Gastroesophageal sphincter (tissue), 4 donors: ENCODE data around the gene FAM83C. TPM values are rescaled to one million over a fixed set of nuclear protein-coding genes. Genes with fewer than 3 reads are reported as not detected.

Source experiments
- ATAC-seq: fragments of 150-250 bp; one replicate; pipeline ENCODE4 v1.9.1; 2016; ENCODE audit warnings: mild to moderate bottlenecking, moderate library complexity
- H3K27ac ChIP-seq, 4 donors: fragments of 200-600 bp; sonication (generic) in 3 of 4; 1 replicate in 3 of 4; 2 replicates in 1 of 4; pipeline ENCODE4 v1.5.1; 2016 to 2019
- H3K27me3 ChIP-seq: fragments of 200-600 bp; sonication (generic); one replicate; pipeline ENCODE4 v1.5.1; 2019
- H3K36me3 ChIP-seq, 2 donors: fragments of 200-600 bp; sonication (generic); one replicate each; pipeline ENCODE4 v1.5.1; 2019; ENCODE audit warnings: control low read depth in 1 of 2
- H3K4me1 ChIP-seq, 3 donors: fragments of 200-600 bp; sonication (generic); 1 replicate in 2 of 3; 2 replicates in 1 of 3; pipeline ENCODE4 v1.5.1; 2016 to 2019; ENCODE audit warnings: control low read depth in 2 of 3
- H3K4me3 ChIP-seq, 2 donors: fragments of 200-600 bp; sonication (generic); one replicate each; pipeline ENCODE4 v1.5.1; 2019; ENCODE audit warnings: mild to moderate bottlenecking in 1 of 2, moderate library complexity in 1 of 2
- H3K9me3 ChIP-seq, 3 donors: fragments of 200-600 bp; sonication (generic); one replicate each; pipeline ENCODE4 v1.5.1; 2017 to 2019; ENCODE audit warnings: control low read depth in 2 of 3
- EP300 ChIP-seq: sonication (generic); formaldehyde crosslinking; IDR thresholded peaks from one replicate; pipeline ENCODE4 v1.6.1; 2017; ENCODE audit warnings: antibody characterized with exemption, mild to moderate bottlenecking
- POLR2A ChIP-seq, 2 donors: fragments of 450-650 bp; IDR thresholded peaks; one replicate each; pipeline ENCODE4 v1.6.1; 2017; ENCODE audit warnings: antibody characterized with exemption in 2 of 2, mild to moderate bottlenecking in 2 of 2, moderate library complexity in 1 of 2
- POLR2AphosphoS5 ChIP-seq: sonication (generic); formaldehyde crosslinking; IDR thresholded peaks from one replicate; pipeline ENCODE4 v1.6.1; 2017; ENCODE audit warnings: antibody characterized with exemption
- WGBS, 2 donors: methylation state at CpG; one replicate each; pipeline ENCODE4 v1.1.5; 2018; ENCODE audit warnings: low coverage in 1 of 2; 5-methylcytosine and 5-hydroxymethylcytosine counted together
- total RNA-seq, 4 donors: library from RNA; depleted of rRNA; stranded (reverse); fragments of >200 nt; gene quantifications; one replicate each; pipeline ENCODE4 v1.1.0, GENCODE V29; 2016
- TF ChIP-seq, protein P1 (sequence below), 4 experiments: fragments of 200-600 bp in 2 of 4; fragments of 450-650 bp in 2 of 4; sonication (generic) in 1 of 4; IDR thresholded peaks; one replicate each; pipeline ENCODE4 v1.5.1; 2017 to 2019; ENCODE audit warnings: antibody characterized with exemption in 4 of 4, mild to moderate bottlenecking in 2 of 4, moderate library complexity in 2 of 4

The FAM83C gene
- total RNA-seq, 4 donors from 2014 or later = 1.4 TPM; not detected in 3

DNA sequence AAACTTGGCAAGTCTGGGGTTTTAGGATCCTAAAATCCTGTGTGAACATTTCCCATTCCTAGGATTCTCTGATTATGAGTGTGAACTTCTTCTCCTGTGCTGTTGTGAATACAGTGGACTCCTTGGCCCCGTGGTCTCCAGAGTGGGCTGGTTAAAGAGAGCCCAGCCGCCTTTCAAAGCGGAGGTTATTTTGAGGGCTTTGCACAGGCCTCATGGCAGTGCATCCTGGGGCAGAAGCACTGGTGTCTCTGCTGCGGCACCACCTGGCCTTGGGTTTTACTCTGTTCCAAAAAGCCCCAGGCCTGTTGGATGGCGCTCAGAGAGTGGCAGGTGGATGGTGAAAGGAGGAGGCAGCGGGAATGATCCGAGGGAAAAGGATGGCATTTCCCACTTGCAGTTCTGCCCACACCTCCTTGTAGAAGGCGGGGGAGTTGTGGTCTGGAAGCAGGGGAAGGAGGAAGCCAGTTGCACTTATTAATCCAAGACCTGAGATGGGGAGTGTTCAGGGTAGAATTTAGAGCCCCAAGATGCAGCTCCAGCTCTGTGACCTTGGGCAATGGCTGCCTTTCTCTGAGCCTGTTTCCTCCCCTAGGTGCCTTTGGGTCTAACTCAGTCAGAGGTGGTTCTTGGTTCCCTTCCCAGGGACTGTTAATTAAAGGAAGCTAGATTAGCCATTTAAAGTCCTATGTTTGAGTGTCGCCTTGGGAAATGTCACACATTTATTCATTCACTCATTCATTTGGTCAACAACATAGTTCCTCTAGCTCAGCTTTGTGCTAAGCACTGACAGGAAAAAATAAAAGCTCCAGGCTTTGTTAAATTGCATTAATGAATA lies 43.4 kb downstream of the FAM83C start:
- Histone ChIP-seq H3K9me3 (no peaks in the 10 kb centered on the region), H3K27me3 (no peaks in the 10 kb centered on the region), H3K4me1 (no peaks in the 10 kb centered on the region), H3K27ac (no peak overlapping the region), H3K36me3 (peaks cover 0 to 18% of the 10 kb centered on the region in 2 donors), H3K4me3 (no peak overlapping the region)
- WGBS, 2 donors = 85 to 96% methylated on average over 1 to 4 of the region's 9 CpGs
- no peak for ATAC-seq
- no peak for TF ChIP-seq POLR2A (IDR thresholded peaks at IDR 0.05)
- TF ChIP-seq POLR2AphosphoS5 = no peak
- TF ChIP-seq, protein P1, sequence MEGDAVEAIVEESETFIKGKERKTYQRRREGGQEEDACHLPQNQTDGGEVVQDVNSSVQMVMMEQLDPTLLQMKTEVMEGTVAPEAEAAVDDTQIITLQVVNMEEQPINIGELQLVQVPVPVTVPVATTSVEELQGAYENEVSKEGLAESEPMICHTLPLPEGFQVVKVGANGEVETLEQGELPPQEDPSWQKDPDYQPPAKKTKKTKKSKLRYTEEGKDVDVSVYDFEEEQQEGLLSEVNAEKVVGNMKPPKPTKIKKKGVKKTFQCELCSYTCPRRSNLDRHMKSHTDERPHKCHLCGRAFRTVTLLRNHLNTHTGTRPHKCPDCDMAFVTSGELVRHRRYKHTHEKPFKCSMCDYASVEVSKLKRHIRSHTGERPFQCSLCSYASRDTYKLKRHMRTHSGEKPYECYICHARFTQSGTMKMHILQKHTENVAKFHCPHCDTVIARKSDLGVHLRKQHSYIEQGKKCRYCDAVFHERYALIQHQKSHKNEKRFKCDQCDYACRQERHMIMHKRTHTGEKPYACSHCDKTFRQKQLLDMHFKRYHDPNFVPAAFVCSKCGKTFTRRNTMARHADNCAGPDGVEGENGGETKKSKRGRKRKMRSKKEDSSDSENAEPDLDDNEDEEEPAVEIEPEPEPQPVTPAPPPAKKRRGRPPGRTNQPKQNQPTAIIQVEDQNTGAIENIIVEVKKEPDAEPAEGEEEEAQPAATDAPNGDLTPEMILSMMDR (IDR thresholded peaks at IDR 0.05) = no peak
- TF ChIP-seq EP300 = no peak

DNA sequence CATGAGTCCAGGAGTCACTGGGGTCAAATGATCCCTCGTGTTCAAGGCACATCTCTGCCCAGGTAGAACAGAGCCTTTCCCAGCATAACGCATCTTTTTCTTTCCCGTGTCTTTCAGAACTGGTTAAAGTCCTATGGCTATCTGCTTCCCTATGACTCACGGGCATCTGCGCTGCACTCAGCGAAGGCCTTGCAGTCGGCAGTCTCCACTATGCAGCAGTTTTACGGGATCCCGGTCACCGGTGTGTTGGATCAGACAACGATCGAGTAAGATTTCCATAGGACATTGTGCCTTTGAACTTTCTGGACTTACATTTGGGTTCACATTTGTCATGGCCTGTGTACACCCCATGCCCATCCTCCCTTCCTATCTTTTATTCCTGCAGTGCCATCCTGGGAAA lies 45.5 kb downstream of the FAM83C start:
- Histone ChIP-seq H3K27ac (no peak overlapping the region), H3K9me3 (no peaks in the 10 kb centered on the region), H3K4me1 (no peaks in the 10 kb centered on the region), H3K36me3 (peaks cover 0 to 13% of the 10 kb centered on the region in 2 donors), H3K27me3 (no peaks in the 10 kb centered on the region), H3K4me3 (no peak overlapping the region)
- TF ChIP-seq, protein P1 (IDR thresholded peaks at IDR 0.05) = no peak
- TF ChIP-seq POLR2A (IDR thresholded peaks at IDR 0.05) = no peak
- no peak for TF ChIP-seq POLR2AphosphoS5
- no peak for ATAC-seq
- WGBS, 2 donors = 91 to 97% methylated on average over 5 to 6 of the region's 12 CpGs

DNA sequence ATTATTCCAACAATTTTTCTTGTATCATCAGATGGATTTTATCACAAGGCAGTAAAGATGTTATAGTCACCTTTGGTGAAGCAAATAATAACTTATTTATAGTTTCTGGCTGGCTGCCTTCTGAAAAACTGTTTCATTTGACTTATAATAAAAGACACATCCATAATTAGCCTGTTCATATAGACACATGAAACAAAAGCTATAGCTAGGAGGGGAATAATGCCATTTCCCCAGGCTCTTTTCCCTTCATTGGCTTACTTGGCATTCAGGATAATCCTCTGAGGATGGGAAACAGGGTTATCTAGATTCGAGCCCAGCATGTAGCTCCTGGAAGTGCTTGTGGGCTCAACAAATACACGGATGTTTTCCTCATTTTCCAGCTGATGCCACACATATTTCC lies 48.2 kb downstream of the FAM83C start:
- H3K27me3 ChIP-seq = no peaks in the 10 kb centered on the region
- ATAC-seq = no peak

DNA sequence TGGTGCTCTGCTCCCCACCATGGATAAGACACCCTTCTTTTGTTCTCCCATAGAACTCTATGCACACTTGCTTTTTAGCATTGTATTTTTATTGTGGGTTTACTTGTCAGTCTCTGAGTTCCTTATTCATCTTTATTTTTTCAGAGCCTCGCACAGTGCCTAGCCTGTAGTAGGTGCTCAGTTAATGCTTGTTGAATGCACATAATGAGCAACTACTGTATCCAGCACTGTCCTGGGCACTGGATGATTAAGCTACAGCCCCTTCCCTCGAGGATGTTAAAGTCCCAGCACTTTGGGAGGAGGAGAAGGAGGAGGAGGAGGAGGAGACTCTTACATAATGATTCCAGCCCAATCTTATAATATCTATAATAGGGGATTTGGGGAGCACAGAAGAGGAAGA lies 48.9 kb downstream of the FAM83C start:
- no peak for TF ChIP-seq POLR2A (IDR thresholded peaks at IDR 0.05)
- TF ChIP-seq, protein P1 (IDR thresholded peaks at IDR 0.05) = no peak
- TF ChIP-seq EP300 = no peak
- no peak for TF ChIP-seq POLR2AphosphoS5
- 50 to 100% methylated on average over 1 to 2 of the region's 2 CpGs for WGBS, 2 donors
- Histone ChIP-seq H3K9me3 (no peaks in the 10 kb centered on the region), H3K27me3 (no peaks in the 10 kb centered on the region), H3K4me1 (no peaks in the 10 kb centered on the region), H3K27ac (no peak overlapping the region), H3K4me3 (no peak overlapping the region), H3K36me3 (peaks cover 0 to 5% of the 10 kb centered on the region in 2 donors)
- ATAC-seq = no peak

More for the DNA sequence above, 48.2 kb downstream of the FAM83C start:
- H3K4me3 ChIP-seq = no peak overlapping the region
- 65% methylated on average over 2 of the region's 2 CpGs; no CpG with 5 or more reads in 1 of the 2 donors for WGBS, 2 donors
- TF ChIP-seq POLR2AphosphoS5 (no peak), EP300 (no peak), POLR2A (IDR thresholded peaks at IDR 0.05) (no peak)
- TF ChIP-seq, protein P1 (IDR thresholded peaks at IDR 0.05) = no peak
- H3K9me3 ChIP-seq = no peaks in the 10 kb centered on the region
- H3K4me1 ChIP-seq = no peaks in the 10 kb centered on the region
- peaks cover 0 to 8% of the 10 kb centered on the region in 2 donors for H3K36me3 ChIP-seq
- H3K27ac ChIP-seq = no peak overlapping the region

DNA sequence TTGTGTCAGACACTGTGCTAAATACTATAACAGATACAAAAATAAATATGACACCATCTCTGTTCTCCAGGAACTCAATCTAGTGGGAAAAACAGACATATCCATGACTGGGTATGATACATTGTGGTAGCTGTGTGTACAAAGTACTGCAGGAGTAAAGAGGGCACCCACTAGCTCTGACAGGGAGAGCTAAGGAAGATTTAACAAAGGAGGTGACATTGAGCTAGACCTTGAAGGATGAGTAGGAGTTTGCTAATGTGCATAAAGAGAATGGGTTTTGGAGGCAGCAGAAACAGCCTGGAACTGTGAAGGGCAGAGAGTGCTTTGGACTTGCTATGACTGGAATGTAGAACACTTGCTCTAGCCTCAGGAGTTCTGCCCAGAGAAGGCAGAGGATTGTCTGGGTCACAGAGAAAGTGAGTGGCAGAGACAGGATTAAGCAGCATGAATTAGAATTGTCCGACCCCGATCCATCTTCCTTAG lies 51.4 kb downstream of the FAM83C start:
- Histone ChIP-seq H3K27ac (no peak overlapping the region), H3K4me3 (no peak overlapping the region), H3K27me3 (no peaks in the 10 kb centered on the region), H3K9me3 (peaks cover 0 to 4% (median 0%) of the 10 kb centered on the region in 3 donors), H3K36me3 (peaks cover 0 to 7% of the 10 kb centered on the region in 2 donors), H3K4me1 (no peaks in the 10 kb centered on the region)
- no peak for TF ChIP-seq POLR2A (IDR thresholded peaks at IDR 0.05)
- TF ChIP-seq, protein P1 (IDR thresholded peaks at IDR 0.05) = no peak
- no peak for TF ChIP-seq EP300
- TF ChIP-seq POLR2AphosphoS5 = no peak
- WGBS, 2 donors = 78 to 100% methylated on average over 2 of the region's 2 CpGs
- no peak for ATAC-seq
